Measurements from ENCODE around the gene DOK7.

- TF ChIP-seq CTCF (IDR thresholded peaks at IDR 0.05; ENCODE audit: low read depth, low read length, missing input control) (no peak), RAD21 (IDR thresholded peaks at IDR 0.05) (no peak), YY1 (IDR thresholded peaks at IDR 0.05) (no peak), MAX (IDR thresholded peaks at IDR 0.05) (no peak), JUND (IDR thresholded peaks at IDR 0.05) (no peak), REST (IDR thresholded peaks at IDR 0.05) (no peak), TAF1 (conservative IDR thresholded peaks at IDR 0.05) (no peak), SP1 (IDR thresholded peaks at IDR 0.05) (no peak), GABPA (IDR thresholded peaks at IDR 0.05 in 1 of 2, conservative IDR thresholded peaks at IDR 0.05 in 1 of 2) (no peak)
Measured at GRCh38 chr4:3473181-3473950, 10.3 kb downstream of the DOK7 start.
